Ovary (tissue), 9 donors: ENCODE results near the gene WDR90. TPM values are rescaled to one million over a fixed set of nuclear protein-coding genes. Genes with fewer than 3 reads are reported as not detected.
A peak's percentile ranks its signal among the peaks of the same experiment; 100 is the strongest.

Experiments
- DNase-seq, 5 donors: peaks; one replicate each; pipeline ENCODE4 v3.0.0-alpha.2; 2019 to 2020
- H3K27ac ChIP-seq, 2 donors: fragments of 200-600 bp; one replicate each; pipeline versions ENCODE4 v1.5.1 to v1.8.0; 2019 to 2022
- H3K27me3 ChIP-seq: fragments of 200-600 bp; one replicate; pipeline ENCODE4 v1.8.0; 2022
- H3K36me3 ChIP-seq: fragments of 200-600 bp; sonication (generic); one replicate; pipeline ENCODE4 v1.5.1; 2019
- H3K4me1 ChIP-seq: one replicate; pipeline ENCODE4 v1.8.1; 2013; ENCODE audit warnings: mild to moderate bottlenecking, moderate library complexity; ENCODE audit not compliant: insufficient read depth
- H3K4me3 ChIP-seq: fragments of 200-600 bp; sonication (generic); one replicate; pipeline ENCODE4 v1.5.1; 2017
- H3K9me3 ChIP-seq, 2 donors: fragments of 200-600 bp in 1 of 2; sonication (generic) in 1 of 2; one replicate each; pipeline versions ENCODE4 v1.5.1 to v1.8.1; 2013 to 2019; ENCODE audit warnings: mild to moderate bottlenecking in 1 of 2, moderate library complexity in 1 of 2
- CTCF ChIP-seq, 3 donors: fragments of 450-650 bp in 2 of 3; fragments of 200-600 bp in 1 of 3; IDR thresholded peaks; one replicate each; pipeline versions ENCODE4 v1.5.1 to v1.8.0; 2016 to 2022; ENCODE audit warnings: antibody characterized with exemption in 3 of 3, mild to moderate bottlenecking in 1 of 3
- EP300 ChIP-seq: sonication (generic); formaldehyde crosslinking; IDR thresholded peaks from one replicate; pipeline ENCODE4 v1.6.1; 2017; ENCODE audit warnings: antibody characterized with exemption
- POLR2A ChIP-seq: fragments of 450-650 bp; IDR thresholded peaks from one replicate; pipeline ENCODE4 v1.6.1; 2017; ENCODE audit warnings: antibody characterized with exemption, mild to moderate bottlenecking, moderate library complexity
- WGBS, 3 donors: extraction: QIAGEN DNeasy Blood & Tissue Kit in 1 of 3; methylation state at CpG; one replicate each; pipeline versions ENCODE4 v1.1.5 to v1.1.7; 2013 to 2017; 5-methylcytosine and 5-hydroxymethylcytosine counted together
- intact Hi-C, 4 donors: fragments of 100-400 bp; cut with DNase I; formaldehyde crosslinking; loops; one replicate each; pipeline versions ENCODE4 v1.11.0 to v1.15.1; 2022 to 2023
- polyA plus RNA-seq, 2 donors: library from polyadenylated mRNA; stranded (reverse); fragments of 200-250 nt in 1 of 2; fragments of 350-450 nt in 1 of 2; fragmentation: Illumina TruSeq in 1 of 2; extraction: RNeasy Lipid Tissue Mini Kit (QIAGEN cat#74804) in 1 of 2; gene quantifications; one replicate each; pipeline ENCODE4 v1.2.3, GENCODE V29; 2013 to 2014
- total RNA-seq, 7 donors: library from RNA; depleted of rRNA in 2 of 7; stranded (reverse); fragments of >200 nt in 2 of 7; fragmentation: NEBNext Ultra II Directional in 3 of 7; extraction: Animal tissue kit (Norgen Biotek cat#: 25700) in 3 of 7; gene quantifications; one replicate each; pipeline versions ENCODE4 v1.1.0 to v1.2.4, GENCODE V29; 2016 to 2023
- donor health status: DM: no; HTN: no; CAD: no; lungs with moderate emphysema.
- donor health status: DM: no; HTN: no; CAD: no.
- donor health status: Bipolar disorder and iron deficiency.
- donor health status: DM: yes; HTN: yes; CAD: no.
- donor health status: DM: no; HTN: no; CAD: no.
- donor health status: DM: yes; HTN: yes; CAD: no.

WDR90 gene
- total and polyA plus RNA-seq, 9 donors = 1.4 to 58.2 (median 37.1) TPM

GRCh38 chr16:652454-653305, 3.5 kb downstream of the WDR90 start:
- DNase-seq = no peak
- H3K36me3 ChIP-seq = no peaks in the 10 kb centered on the region
- 79 to 81% (median 81%) methylated on average over 28 of the region's 28 CpGs for WGBS, 3 donors
- H3K27ac ChIP-seq = no peak overlapping the region
- H3K27me3 ChIP-seq = no peaks in the 10 kb centered on the region
- H3K9me3 ChIP-seq = no peaks in the 10 kb centered on the region
- no peak overlapping the region for H3K4me3 ChIP-seq
- intact Hi-C loops = loop anchor here in 1 of 4 donors (10.0 kb wide), 1 partner anchor 268 kb away; the partner anchor contains the start of gene PGAP6
- TF ChIP-seq CTCF (IDR thresholded peaks at IDR 0.05) (no peak), POLR2A (no peak), EP300 (no peak)
- peaks cover 8% of the 10 kb centered on the region for H3K4me1 ChIP-seq

DNA sequence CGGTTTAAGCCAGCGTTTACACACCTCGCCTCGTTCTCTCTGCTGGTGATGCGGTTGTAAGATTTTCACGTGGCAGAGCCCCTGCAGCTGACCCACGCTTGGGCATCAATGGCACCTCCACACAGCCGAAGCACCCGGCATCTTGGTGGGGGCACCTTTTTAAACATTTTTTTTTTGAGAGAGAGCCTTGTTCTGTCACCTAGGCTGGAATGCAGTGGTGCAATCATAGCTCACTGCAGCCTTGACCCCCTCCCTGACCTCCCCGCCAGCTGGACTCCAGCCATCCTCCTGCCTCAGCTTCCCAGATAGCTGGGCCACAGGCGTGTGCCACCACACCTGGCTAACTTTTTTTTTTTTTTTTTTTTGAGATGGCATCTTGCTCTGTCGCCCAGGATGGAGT, 4.9 kb downstream of the WDR90 start:
- Histone ChIP-seq H3K27me3 (no peaks in the 10 kb centered on the region), H3K4me1 (peaks cover 5% of the 10 kb centered on the region), H3K36me3 (no peaks in the 10 kb centered on the region), H3K9me3 (no peaks in the 10 kb centered on the region), H3K4me3 (no peak overlapping the region), H3K27ac (no peak overlapping the region)
- intact Hi-C loops = loop anchor here in 1 of 4 donors (10.0 kb wide), 1 partner anchor 269 kb away; the partner anchor contains the start of gene PGAP6
- no peak for DNase-seq
- TF ChIP-seq POLR2A (no peak), EP300 (no peak), CTCF (IDR thresholded peaks at IDR 0.05) (no peak)
- 72 to 84% (median 76%) methylated on average over 12 of the region's 12 CpGs for WGBS, 3 donors

GRCh38 chr16:657487-657886, 8.3 kb downstream of the WDR90 start:
- H3K27me3 ChIP-seq = no peaks in the 10 kb centered on the region
- no peaks in the 10 kb centered on the region for H3K9me3 ChIP-seq
- H3K27ac ChIP-seq = no peak overlapping the region
- no peaks in the 10 kb centered on the region for H3K36me3 ChIP-seq
- 89 to 92% (median 91%) methylated on average over 22 of the region's 22 CpGs for WGBS, 3 donors
- no peak overlapping the region for H3K4me3 ChIP-seq
- H3K4me1 ChIP-seq = peaks cover 5% of the 10 kb centered on the region
- intact Hi-C loops = loop anchor here in 2 of 4 donors (5.0 to 10.0 kb wide), 2 partner anchors 70 to 273 kb away; partner anchors contain the start of gene PGAP6 (in 1 of the 2)
- TF ChIP-seq POLR2A = no peak
- TF ChIP-seq EP300 = no peak
- no peak for TF ChIP-seq CTCF (IDR thresholded peaks at IDR 0.05)
- DNase-seq = no peak

GRCh38 chr16:658679-659571, 9.8 kb downstream of the WDR90 start:
- Histone ChIP-seq H3K27ac (no peak overlapping the region), H3K9me3 (no peaks in the 10 kb centered on the region), H3K4me1 (peaks cover 5% of the 10 kb centered on the region), H3K4me3 (no peak overlapping the region), H3K36me3 (no peaks in the 10 kb centered on the region), H3K27me3 (no peaks in the 10 kb centered on the region)
- WGBS, 3 donors = 86 to 89% (median 89%) methylated on average over 34 to 35 of the region's 35 CpGs
- TF ChIP-seq CTCF (IDR thresholded peaks at IDR 0.05) = no peak
- no peak for TF ChIP-seq EP300
- no peak for TF ChIP-seq POLR2A
- peak in 1 of 5 donors; percentile 42 for DNase-seq
- intact Hi-C loops = loop anchor here in 2 of 4 donors (5.0 to 10.0 kb wide), 2 partner anchors 72 to 274 kb away; partner anchors contain the start of gene PGAP6 (in 1 of the 2)
